ENCODE measurements around the gene PDE1C. TPM values are rescaled to one million over a fixed set of nuclear protein-coding genes. Genes with fewer than 3 reads are reported as not detected.
"Not testable (repeated sequence)": the region's sequence is repeated elsewhere in the genome, so short reads cannot be mapped to it uniquely, and the experiment has no call there.

The PDE1C gene
- total RNA-seq, 1 experiment from 2014 or later, result 19.1 TPM

- peak; percentile 97 for DNase-seq (ENCODE audit: low read depth)
These were observed 26.5 kb downstream of the PDE1C start for GRCh38 chr7:32043688-32044087.

- peak; percentile 45 for DNase-seq (ENCODE audit: low read depth)
These were observed 27.3 kb downstream of the PDE1C start for GRCh38 chr7:32042900-32043299.

DNA sequence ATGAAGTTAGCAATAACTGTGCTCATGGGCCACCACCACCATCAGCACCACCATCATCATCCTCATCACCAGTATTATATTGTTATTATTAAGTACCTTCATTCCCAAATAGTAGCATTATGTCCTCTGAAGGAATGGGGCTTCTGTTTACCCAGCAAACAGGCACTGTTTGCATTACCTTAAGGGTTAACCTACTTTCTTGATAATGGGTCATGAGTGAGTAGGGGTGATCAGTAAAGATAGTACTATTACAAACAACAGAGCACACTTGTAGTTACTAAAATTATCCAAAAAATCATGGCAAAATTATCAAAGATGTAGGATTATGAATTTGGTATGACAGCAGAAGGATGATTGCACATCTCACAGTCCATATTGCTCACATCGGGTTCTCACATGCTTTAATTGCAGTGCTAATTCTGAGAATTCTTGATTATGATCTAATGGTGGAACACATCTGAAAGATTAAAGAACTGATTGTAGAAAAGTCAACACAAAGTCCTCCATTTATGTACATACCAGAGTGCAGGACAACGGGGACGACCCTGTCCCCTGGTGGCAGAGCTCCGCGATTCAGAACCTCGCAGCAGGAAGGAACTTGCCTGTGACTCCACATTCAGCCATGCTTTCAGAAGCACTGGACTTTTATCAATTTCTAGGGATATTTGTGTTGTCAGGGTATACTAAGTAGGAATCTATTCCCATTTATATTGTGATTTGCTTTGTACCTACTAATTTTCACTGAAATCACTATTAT lies 31.0 kb downstream of the PDE1C start:
- DNase-seq (ENCODE audit: low read depth), result no peak

DNA sequence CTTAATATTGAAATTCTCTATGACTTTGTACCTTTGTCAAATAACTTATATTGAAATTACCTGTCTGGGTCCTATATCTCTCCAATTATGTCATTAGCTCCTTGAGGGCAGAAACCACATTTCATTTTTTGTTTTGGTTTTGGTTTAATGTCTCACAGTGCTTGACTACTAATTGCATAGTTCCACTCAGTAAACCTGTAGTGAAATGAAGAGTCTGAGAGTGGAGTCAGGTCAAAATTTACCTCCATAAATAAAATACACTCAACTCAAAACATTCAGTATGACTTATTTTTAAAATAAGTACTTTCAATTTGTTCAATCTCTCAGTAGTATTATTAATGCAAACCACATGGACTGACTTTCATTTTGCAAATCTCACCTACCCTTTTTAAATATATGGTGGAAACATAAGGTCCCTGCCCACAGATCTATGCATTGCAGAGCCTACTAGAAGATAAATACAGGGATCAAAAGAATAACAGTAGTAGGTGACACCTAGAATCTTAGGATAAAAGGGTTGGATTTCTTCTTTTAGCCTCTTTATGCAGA lies 32.5 kb downstream of the PDE1C start:
- no peak for DNase-seq (ENCODE audit: low read depth)

GRCh38 chr7:32036557-32036956 lies 33.6 kb downstream of the PDE1C start:
- DNase-seq (ENCODE audit: low read depth), result peak; percentile 73

GRCh38 chr7:32034052-32034451 lies 36.2 kb downstream of the PDE1C start:
- no peak for DNase-seq (ENCODE audit: low read depth)

- DNase-seq (ENCODE audit: low read depth), result peak; percentile 74
These were observed 37.2 kb downstream of the PDE1C start for GRCh38 chr7:32033006-32033405.

DNA sequence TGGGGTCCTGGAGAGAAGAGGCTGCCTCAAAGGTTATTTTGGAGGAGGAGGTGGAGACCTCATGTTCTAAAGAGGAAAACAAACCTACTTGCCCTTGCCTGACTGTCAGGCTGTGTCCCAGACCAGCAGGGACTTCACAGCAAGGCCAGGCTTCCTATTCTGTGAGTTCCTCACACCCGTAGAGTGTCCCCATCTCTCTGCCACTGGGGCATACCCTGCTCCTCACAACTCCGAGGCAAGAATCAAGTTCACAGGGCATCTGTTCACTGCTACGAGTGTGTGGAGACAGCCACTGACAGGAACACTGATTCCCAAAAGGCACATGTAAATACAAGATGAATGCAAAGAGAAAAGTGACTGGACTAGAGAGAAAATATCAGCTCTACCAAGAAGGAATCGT lies 38.0 kb downstream of the PDE1C start:
- no peak for DNase-seq (ENCODE audit: low read depth)

GRCh38 chr7:32030904-32031692 lies 39.1 kb downstream of the PDE1C start:
- DNase-seq (ENCODE audit: low read depth), result peak; percentile 43

DNA sequence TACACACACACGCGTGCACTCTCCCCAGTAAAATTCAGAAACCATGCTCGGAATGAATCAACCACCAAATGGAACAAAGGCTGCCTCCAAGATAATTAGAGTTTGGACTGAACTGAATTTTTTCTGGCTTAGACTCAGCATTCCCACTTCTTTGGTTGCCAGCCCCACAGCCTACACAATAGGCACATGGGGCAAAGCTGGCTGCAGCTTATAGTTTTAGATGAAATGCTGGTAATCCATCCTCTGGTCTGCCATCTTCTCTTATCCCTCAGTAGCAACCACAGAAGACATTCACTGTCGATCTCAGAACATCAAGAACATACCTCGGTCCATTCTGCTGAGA lies 44.2 kb downstream of the PDE1C start:
- no peak for DNase-seq (ENCODE audit: low read depth)

- no peak for DNase-seq (ENCODE audit: low read depth)
These were observed 44.7 kb downstream of the PDE1C start for GRCh38 chr7:32025381-32026082.

- DNase-seq (ENCODE audit: low read depth), result peak; percentile 70
These were observed 46.8 kb downstream of the PDE1C start for GRCh38 chr7:32023376-32023775.

DNA sequence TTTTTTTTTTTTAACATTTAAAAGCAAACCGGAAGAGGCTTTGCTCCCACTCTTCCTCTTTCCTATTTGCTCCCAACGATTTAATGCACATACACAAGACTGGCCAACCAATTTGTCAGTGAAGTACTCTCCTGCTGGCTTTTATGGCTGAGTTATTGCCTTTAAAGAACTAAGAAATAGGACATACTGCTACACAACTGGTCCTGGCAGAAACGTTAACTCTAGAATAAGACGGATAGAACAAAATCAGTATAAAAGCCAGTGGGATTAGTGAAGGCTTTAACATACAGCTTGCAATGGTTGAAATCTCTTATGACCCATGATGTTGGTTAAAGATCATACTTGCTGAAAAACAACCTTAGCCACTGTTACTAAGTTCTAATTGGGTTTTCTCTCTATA lies 47.2 kb downstream of the PDE1C start:
- no peak for DNase-seq (ENCODE audit: low read depth)

DNA sequence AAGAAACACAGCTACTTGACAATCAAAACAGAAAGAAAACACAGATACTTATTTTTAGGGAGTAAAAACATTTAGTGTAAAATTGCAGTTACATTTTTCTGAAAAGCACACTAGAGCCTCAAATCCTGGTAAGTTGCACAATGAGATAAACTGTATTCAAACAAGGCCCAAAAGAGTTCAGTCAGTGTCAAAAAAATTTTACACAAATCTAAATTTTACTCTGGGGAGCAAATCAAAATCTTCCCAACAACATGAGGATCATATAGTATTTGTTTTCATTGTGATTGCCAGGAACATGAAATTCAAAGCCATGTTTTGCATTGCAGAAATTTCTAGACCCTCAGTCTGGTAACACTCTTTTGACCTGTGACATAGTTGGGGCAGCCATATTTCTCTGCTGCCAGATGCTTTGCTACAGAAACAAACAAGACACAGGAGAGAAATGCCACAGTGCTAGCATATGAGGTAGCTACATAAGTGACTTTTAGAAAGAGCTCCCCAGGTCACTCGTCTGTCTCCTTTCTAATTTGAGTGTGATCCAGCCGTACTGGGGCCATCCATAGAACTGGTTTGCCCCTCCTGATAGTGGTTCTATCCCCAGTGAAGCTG lies 49.6 kb downstream of the PDE1C start:
- DNase-seq (ENCODE audit: low read depth), result no peak

DNA sequence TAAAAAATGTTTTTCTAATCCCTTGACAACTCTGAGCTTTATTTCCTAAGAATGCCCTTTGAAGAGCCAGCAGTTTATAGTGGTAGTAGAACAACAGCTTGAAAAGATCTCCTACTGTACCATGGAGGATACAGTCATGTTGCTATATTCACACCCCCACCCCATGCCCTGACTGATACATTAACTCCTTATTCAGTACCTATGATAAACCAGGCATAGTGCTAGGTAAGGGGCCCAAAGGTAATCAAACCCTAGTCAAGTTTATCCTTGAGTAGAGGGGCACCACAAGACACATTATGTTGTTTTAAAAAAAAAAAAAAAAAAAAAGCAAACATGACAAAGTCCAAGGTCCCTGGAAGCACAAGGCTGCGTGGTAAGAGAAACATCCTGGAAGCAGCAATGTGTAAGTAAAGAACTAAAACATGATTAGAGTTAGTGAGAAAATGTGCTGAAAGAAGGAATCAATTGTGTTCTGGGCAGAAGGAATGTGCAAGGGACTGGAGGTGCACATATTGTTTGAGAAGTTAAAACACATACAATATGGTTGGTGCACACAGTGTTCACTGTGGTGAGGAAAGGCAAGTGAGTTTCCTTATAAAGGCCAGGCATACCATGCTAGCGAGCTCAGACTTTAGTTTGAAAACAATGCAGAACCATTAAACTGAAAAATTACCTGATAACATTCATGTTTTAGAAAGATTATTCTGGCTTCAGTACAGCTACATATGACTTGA lies 51.2 kb downstream of the PDE1C start:
- no peak for DNase-seq (ENCODE audit: low read depth)

GRCh38 chr7:32015133-32015532 lies 55.1 kb downstream of the PDE1C start:
- DNase-seq (ENCODE audit: low read depth), result no peak

- not testable (repeated sequence) for DNase-seq (ENCODE audit: low read depth)
These were observed 56.7 kb downstream of the PDE1C start for GRCh38 chr7:32013471-32013870.

- no peak for DNase-seq (ENCODE audit: low read depth)
These were observed 64.6 kb downstream of the PDE1C start for GRCh38 chr7:32005577-32005976.

DNA sequence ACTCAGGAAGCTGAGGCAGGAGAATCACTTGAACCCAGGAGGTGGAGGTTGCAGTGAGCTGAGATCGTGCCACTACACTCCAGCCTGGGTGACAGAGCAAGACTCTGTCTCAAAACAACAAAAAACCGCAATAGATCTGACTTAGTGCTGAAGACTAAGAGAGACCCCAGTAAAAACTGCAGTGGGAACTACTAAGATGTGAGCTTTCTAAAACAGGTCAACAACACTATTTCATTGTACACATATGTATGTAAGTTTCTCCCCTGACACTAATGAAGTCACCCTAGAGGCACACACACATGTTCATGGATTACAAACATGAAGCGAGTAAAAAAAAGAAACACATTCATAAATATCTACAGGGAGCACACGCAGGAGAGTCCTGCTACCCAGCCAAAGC lies 68.3 kb downstream of the PDE1C start:
- DNase-seq (ENCODE audit: low read depth), result no peak

GRCh38 chr7:31997423-31997822 lies 72.8 kb downstream of the PDE1C start:
- DNase-seq (ENCODE audit: low read depth), result no peak

DNA sequence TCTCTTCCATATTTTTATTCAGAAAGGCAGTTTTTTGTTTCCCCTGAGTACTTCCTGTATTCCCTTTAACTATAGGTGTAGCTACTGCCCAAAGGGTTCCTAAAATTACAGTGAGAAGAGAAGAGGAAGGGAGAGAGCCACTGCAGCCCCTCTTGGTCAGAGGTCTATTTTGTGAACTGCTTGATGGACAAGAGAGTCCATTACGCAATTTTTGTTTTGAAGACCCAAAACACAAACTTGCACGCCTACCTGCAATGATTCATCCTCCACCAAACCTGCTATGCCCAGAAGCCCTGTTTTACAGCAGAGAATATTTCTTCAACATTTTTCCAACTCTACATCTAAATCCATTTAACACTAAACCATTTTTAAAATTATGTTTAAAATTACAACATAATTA lies 75.1 kb downstream of the PDE1C start:
- DNase-seq (ENCODE audit: low read depth), result no peak

Data from RPMI7951 (cell line).